Measurements from ENCODE around the gene STIM1.

STIM1 gene

DNA sequence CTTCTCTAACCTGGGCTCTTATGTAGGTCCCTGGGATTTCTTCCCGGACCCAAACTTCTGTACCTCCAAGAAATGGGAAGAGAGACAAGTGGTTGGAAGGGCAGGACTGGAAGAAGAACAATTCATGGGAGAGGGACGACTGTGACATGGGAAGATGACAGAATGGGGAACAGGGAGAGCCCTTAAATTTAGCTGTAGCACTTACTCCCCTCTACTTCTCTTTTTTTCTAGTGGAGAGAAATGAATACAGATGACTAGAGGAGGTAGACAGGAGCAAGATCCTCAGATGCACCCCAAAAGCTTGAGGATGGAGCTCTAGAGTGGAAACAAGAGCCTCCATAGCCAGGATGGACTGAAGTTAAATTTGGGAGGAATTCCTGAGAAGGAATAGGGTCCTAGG lies 17.0 kb upstream of the STIM1 start:
- H3K9me3 Mint-ChIP-seq = no peaks in the 10 kb centered on the region
- H3K36me3 Mint-ChIP-seq (ENCODE audit: low read depth) = peaks cover 58% of the 10 kb centered on the region
- H3K27me3 Mint-ChIP-seq = no peaks in the 10 kb centered on the region
- peaks cover 73% of the 10 kb centered on the region for H3K4me1 Mint-ChIP-seq (ENCODE audit: low read depth)
- H3K27ac Mint-ChIP-seq = peak overlapping the region; percentile 88
- H3K4me3 Mint-ChIP-seq = peak overlapping the region; percentile 89

DNA sequence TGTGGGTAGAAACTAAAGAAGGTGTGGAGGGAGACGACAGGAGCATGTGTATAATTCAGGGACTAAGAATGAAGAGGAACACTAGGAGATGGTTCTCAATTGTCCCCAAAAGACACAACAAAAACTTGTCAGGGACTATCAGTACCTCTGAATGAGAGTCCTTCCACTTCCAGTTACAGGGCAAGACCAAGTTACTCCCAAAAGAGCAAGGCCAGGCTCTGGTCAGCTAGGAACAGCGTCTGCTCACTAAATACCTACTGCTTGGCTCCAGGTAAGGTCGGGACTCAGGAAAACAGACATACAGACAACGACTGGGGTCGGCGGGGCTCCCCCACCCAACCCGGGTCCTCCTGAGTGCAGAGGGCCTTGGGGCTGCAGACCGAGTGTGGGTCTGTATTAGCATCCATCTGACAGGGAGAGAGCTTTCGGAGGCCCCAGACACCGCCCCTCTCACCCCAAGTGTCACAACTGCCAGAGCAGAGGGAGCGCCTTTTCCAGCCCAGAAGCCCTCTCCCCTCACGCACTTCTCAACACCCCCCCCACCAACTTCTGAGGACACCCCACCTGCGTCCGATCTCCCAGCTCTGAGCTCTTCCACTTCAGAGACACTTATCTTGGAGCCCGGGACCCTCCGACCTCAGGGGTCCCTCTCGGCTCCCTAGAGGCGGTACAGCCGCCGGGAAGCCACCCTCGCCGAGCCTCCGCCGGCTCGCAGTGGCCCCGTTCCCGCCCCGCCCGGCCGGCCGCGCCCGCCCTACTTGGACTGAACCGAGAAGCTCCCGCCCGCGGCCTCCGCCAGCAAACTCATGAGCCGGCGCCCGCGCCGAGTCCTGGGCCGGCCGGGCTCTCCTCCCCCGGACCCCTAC lies 15.2 kb upstream of the STIM1 start:
- Mint-ChIP-seq H3K27me3 (no peaks in the 10 kb centered on the region), H3K36me3 (ENCODE audit: low read depth) (peaks cover 41% of the 10 kb centered on the region), H3K4me3 (peak overlapping the region; percentile 89)

DNA sequence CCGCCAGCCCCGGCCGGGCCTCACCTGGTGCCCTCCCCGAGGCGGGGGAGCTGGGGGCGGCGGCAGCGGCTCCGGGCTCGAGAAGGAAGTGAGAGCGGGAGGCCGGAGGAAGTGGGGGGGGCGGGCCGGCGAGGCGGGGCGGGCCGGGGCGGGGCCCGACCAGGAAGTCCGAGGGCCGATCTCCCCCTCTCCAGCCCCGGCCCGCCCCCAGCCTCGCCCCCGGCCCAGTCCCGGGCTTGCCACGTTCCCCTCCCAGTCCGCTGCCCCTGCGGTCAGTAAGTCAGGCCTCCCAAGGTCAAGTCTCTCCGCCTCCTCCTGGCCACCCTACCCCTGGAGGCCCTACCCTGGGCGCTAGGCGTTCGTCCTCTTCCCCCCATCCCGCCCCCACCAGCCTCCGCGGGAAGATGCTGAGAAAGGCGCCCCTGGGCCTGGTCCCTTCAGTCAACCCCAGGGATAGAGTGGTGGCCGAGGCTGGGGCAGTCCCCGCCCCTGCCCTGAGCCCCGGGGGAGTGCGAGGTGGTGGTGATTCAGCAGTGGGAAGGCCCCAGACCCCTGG lies 14.5 kb upstream of the STIM1 start, which contains the start of gene RHOG:
RHOG (minus strand) TSS at position 90 of the 556 bp plus-strand sequence. CDS start 12,821 bp downstream, outside the sequence.
- H3K4me3 Mint-ChIP-seq = peak within 1 kb of the TSS; percentile 89
- peak within 1 kb of the TSS; percentile 90 for H3K27ac Mint-ChIP-seq
- H3K4me1 Mint-ChIP-seq (ENCODE audit: low read depth) = peaks cover 66% of the 10 kb centered on the region
- H3K36me3 Mint-ChIP-seq (ENCODE audit: low read depth) = peaks cover 34% of the 10 kb centered on the region
- H3K9me3 Mint-ChIP-seq = no peaks in the 10 kb centered on the region
- H3K27me3 Mint-ChIP-seq = no peaks in the 10 kb centered on the region

More for the DNA sequence above, 15.2 kb upstream of the STIM1 start:
- Mint-ChIP-seq H3K9me3 (no peaks in the 10 kb centered on the region), H3K27ac (peak overlapping the region; percentile 88), H3K4me1 (ENCODE audit: low read depth) (peaks cover 70% of the 10 kb centered on the region)

DNA sequence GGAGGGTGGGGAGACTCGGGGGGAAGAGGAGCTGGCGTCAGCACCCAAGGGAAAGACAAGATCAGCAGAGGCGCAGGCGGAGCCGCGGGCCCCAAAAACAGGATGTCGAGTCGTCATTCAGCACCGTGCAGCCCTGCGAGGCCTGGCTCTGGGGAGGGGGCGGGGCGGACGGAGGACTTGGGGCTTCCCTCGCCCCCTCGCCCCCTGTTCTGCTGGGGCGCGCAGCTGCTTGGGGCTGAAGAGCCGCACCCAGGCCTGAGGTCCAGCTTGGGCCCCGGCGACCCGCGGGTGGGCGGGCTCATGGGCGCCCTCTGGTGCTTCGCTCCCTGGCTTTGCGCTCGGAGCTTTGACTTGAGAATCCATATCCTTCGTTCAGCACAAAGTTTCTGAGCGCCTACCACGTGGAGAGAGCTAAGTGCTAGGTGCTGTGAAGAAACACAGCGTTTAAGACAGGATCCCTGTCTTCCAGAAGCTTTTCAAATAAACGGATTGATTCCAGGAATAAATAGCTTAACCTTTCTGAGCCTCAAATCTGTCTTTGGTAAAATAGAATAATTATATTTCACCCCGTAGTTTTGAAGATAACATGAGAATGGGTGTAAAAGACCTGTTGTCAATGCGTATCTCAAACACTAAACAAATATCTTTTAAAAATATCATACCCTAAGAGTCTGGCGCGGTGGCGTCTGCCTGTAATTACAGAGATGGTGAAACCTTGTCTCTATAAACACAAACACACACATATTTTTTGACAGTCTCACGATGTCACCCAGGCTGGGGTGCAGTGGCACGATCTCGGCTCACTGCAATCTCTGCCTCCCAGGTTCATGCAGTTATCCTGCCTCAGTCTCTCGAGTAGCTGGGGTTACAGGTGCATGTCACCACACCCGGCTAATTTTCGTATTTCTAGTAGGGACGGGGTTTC lies 13.8 kb upstream of the STIM1 start:
- Mint-ChIP-seq H3K9me3 (no peaks in the 10 kb centered on the region), H3K4me3 (peak overlapping the region; percentile 89), H3K27ac (peak overlapping the region; percentile 90), H3K36me3 (ENCODE audit: low read depth) (peaks cover 31% of the 10 kb centered on the region), H3K4me1 (ENCODE audit: low read depth) (peaks cover 60% of the 10 kb centered on the region), H3K27me3 (no peaks in the 10 kb centered on the region)

DNA sequence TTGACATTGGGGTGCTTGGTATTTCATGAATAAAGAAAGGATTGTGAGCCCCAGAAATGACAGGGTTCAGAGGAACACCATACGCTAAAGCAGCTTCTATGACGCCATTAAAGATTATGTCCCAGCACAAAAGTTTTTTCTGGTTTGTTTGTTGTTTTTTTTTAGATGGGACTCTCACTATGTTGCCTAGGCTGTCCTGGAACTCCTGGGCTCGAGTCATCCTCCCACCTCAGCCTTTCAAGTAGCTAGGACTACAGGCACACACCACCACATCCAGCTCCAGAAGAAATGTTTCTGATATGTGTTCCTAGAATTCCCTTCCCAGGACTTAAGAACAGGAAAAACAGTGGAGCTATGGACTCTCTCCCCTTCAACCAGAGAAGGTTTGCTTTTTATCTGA lies 12.1 kb upstream of the STIM1 start:
- Mint-ChIP-seq H3K27ac (peak overlapping the region; percentile 24), H3K4me1 (ENCODE audit: low read depth) (peaks cover 45% of the 10 kb centered on the region)

DNA sequence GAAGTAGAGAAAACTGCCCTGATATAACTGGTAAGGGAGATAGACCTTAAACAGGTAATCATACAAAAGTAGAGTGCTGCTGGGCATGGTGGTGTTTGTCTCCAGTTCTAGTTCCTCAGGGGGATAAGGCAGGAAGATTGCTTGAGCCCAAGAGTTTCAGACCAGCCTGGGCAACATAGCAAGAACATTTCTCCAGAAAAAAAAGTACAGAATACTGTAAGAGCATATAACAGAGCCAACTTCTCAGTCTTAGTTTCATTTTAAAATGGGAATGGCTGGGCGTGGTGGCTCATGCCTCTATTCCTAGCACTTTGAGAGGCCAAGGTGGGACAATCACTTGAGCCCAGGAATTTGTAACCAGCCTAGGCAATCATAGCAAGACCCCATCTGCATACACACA lies 10.2 kb upstream of the STIM1 start:
- H3K27me3 Mint-ChIP-seq = no peaks in the 10 kb centered on the region
- H3K4me1 Mint-ChIP-seq (ENCODE audit: low read depth) = peaks cover 46% of the 10 kb centered on the region
- no peak overlapping the region for H3K4me3 Mint-ChIP-seq
- H3K27ac Mint-ChIP-seq = no peak overlapping the region
- H3K9me3 Mint-ChIP-seq = no peaks in the 10 kb centered on the region
- H3K36me3 Mint-ChIP-seq (ENCODE audit: low read depth) = no peaks in the 10 kb centered on the region

More for the DNA sequence above, 12.1 kb upstream of the STIM1 start:
- peaks cover 18% of the 10 kb centered on the region for H3K36me3 Mint-ChIP-seq (ENCODE audit: low read depth)
- H3K9me3 Mint-ChIP-seq = no peaks in the 10 kb centered on the region
- no peaks in the 10 kb centered on the region for H3K27me3 Mint-ChIP-seq
- H3K4me3 Mint-ChIP-seq = no peak overlapping the region

DNA sequence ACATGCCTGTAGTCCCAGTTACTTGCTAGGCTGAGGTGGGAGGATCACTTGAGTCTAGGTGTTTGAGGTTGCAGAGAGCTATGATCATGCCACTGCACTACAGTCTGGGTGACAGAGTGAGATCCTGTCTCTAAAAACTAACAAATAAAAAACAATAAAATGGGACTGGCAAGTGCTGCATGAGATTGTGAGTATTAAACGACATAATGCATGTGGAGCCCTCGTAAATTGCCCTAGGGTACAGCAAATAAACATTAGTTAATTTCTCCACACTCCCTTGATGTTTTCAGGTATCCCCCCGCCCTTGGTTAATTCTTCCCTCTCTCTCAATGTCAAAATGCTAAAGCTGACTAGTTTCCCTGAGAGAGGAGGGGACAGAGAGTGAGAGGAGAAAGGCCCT lies 9.8 kb upstream of the STIM1 start:
- no peaks in the 10 kb centered on the region for H3K27me3 Mint-ChIP-seq
- H3K36me3 Mint-ChIP-seq (ENCODE audit: low read depth) = no peaks in the 10 kb centered on the region
- H3K27ac Mint-ChIP-seq = no peak overlapping the region
- H3K4me1 Mint-ChIP-seq (ENCODE audit: low read depth) = peaks cover 46% of the 10 kb centered on the region
- no peaks in the 10 kb centered on the region for H3K9me3 Mint-ChIP-seq
- H3K4me3 Mint-ChIP-seq = no peak overlapping the region

DNA sequence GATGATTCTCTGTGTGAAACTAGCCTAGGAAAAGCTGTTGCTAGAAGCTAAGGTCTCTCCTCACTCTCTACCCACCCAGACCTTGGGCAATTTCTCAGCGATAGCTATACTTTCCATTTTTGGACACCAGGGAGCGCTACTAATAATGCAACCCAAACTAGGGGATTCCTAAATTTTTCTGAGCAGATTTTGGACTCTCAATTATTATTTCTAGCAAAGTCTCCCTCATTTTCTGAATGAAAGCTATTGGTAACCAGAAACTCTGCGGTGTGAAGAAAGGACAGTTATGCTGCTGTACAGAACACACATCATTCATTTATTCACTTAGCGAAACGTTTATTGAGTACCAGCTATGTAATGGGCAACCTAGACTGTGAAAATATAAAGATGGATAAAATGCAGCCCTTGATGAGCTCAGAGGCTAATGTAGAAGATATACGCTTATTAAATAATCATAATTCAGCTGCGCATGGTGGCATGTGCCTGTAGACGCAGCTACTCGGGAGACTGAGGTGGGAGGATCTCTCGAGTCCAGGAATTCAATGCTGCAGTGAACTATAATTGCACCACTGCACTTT lies 6.1 kb upstream of the STIM1 start:
- no peaks in the 10 kb centered on the region for H3K9me3 Mint-ChIP-seq
- H3K4me3 Mint-ChIP-seq = no peak overlapping the region
- no peaks in the 10 kb centered on the region for H3K27me3 Mint-ChIP-seq
- peaks cover 45% of the 10 kb centered on the region for H3K4me1 Mint-ChIP-seq (ENCODE audit: low read depth)
- peak overlapping the region; percentile 8 for H3K27ac Mint-ChIP-seq
- H3K36me3 Mint-ChIP-seq (ENCODE audit: low read depth) = no peaks in the 10 kb centered on the region

DNA sequence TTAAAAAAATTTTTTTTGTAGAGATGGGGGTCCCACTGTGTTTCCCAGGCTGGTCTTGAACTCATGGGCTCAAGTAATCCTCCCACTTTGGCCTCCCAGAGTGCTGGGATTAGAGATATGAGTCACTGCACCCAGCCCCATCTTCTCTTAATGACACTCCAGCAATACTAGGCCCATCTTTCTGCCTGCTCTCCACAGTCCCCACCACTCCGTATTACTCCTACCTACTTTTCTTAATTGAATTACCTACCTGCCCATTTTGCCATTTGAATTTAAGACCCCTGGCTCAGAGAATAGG lies 2.0 kb upstream of the STIM1 start:
- Mint-ChIP-seq H3K9me3 (no peaks in the 10 kb centered on the region), H3K27ac (peak overlapping the region; percentile 98), H3K36me3 (ENCODE audit: low read depth) (no peaks in the 10 kb centered on the region), H3K27me3 (no peaks in the 10 kb centered on the region), H3K4me1 (ENCODE audit: low read depth) (peaks cover 57% of the 10 kb centered on the region), H3K4me3 (no peak overlapping the region)

DNA sequence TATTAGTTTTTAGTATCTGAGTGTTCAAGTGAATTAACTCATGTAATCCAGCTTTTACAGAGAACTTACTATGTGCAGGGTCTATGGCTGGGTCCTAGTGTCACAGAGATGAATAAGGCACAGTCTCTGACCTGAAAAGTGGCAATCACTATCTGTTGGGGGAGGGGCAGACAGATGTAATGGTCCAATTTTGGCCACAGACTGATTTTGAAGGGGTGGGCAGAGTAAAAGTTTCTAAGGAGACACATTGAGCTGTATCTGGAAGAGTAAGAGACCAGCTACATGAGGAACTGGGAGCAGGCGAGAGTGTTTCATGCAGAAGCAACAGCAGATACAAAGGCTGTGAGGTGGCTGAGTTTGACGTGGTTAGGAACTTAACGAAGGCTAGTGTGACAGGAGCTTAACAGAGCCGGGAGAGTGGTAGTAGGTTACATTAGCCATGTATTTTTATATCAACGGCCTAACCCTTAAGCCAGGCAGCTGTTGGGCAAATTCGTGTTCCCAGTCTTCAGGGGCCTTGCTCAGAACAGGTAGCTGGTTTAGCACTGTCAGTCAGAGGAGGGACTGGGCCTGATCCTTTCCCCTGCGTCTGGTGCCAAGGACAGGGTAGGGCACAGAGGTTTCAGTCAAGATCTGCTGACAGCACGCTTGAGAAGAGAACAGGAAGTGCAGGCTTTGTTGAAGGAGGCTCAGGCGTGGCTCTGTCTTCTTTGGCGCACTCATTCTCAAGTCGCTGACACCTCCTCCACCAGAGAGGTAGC lies 1.4 kb upstream of the STIM1 start:
- H3K4me1 Mint-ChIP-seq (ENCODE audit: low read depth) = peaks cover 57% of the 10 kb centered on the region
- H3K9me3 Mint-ChIP-seq = no peaks in the 10 kb centered on the region
- peak overlapping the region; percentile 85 for H3K4me3 Mint-ChIP-seq
- no peaks in the 10 kb centered on the region for H3K36me3 Mint-ChIP-seq (ENCODE audit: low read depth)
- H3K27ac Mint-ChIP-seq = peak overlapping the region; percentile 98
- no peaks in the 10 kb centered on the region for H3K27me3 Mint-ChIP-seq

DNA sequence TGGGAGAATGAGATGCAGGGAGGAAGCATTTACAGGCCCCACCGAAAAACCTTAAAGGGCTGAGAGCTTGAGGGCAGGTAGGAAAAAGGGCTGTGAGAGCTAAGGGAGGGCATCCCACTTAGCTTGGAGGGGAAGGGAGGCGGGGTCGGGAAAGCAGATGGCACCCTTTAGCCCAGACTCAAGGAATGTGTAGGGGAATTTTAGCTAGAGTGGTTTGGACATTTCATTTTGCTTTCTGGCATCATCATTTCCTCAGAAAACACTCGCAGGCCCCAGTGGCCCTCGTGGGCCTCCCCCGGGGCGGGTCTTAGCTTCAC lies 846 bp upstream of the STIM1 start:
- peaks cover 57% of the 10 kb centered on the region for H3K4me1 Mint-ChIP-seq (ENCODE audit: low read depth)
- H3K4me3 Mint-ChIP-seq = peak overlapping the region; percentile 85
- H3K27ac Mint-ChIP-seq = peak overlapping the region; percentile 98
- no peaks in the 10 kb centered on the region for H3K27me3 Mint-ChIP-seq
- no peaks in the 10 kb centered on the region for H3K36me3 Mint-ChIP-seq (ENCODE audit: low read depth)
- H3K9me3 Mint-ChIP-seq = no peaks in the 10 kb centered on the region

DNA sequence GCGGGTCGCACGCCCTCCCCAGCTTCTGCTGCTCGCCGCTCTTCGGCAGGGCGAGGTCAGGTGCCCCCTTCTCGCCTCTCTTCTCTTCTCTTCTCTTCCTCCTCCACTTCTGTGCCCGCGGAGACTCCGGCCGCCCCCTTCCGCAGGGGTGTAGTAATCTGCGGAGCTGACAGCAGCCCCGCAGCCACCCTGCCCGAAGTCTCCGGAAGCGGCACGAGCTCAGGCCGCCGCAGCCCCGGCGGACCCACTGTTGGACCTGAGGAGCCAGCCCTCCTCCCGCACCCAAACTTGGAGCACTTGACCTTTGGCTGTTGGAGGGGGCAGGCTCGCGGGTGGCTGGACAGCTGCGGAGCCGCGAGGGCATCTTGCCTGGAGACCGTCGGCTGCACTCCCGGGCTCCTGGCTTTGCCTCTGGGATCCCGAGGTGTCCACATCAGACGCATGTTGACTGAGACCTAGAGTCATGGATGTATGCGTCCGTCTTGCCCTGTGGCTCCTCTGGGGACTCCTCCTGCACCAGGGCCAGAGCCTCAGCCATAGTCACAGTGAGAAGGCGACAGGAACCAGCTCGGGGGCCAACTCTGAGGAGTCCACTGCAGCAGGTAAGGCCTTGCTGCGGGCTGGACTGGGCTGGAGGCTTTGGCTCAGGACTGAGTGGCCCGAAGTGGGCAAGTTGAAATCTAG lies 486 bp downstream of the STIM1 start:
- no peaks in the 10 kb centered on the region for H3K27me3 Mint-ChIP-seq
- H3K4me1 Mint-ChIP-seq (ENCODE audit: low read depth) = peaks cover 70% of the 10 kb centered on the region
- peaks cover 3% of the 10 kb centered on the region for H3K36me3 Mint-ChIP-seq (ENCODE audit: low read depth)
- peak overlapping the region; percentile 96 for H3K4me3 Mint-ChIP-seq
- H3K27ac Mint-ChIP-seq = peak overlapping the region; percentile 93
- no peaks in the 10 kb centered on the region for H3K9me3 Mint-ChIP-seq

DNA sequence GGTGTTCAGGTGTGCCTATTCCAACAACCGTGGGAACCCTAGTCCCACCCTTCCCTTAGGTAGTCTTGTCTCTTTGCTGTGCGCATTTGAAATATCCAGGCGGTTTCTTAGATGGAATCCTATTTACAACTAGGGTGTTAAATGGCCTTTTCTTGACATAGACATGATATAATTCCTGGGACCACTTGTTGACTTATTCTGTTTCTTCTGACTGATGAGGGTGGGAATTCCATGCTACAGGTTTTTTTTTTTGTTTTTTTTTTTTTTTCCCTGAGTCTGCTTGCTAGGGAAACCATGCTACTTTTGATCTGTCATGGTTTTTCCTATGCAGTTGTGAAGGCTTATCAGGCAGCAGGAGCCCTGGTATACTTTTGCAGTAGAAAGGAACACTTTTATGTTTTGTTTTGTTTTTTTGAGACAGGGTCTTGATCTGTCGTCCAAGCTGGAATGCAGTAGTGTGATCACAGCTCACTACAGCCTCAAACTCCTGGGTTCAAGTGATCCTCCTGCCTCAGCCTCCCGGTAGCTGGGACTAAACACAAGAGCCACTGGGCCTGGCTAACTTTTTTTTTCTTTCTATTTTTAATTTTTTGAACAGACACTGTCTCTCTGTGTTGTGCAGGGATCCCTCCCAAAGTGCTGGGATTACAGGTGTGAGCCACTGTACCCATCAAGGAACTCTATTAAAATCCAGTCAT lies 1.5 kb downstream of the STIM1 start:
- peak overlapping the region; percentile 96 for H3K4me3 Mint-ChIP-seq
- no peaks in the 10 kb centered on the region for H3K9me3 Mint-ChIP-seq
- peaks cover 81% of the 10 kb centered on the region for H3K4me1 Mint-ChIP-seq (ENCODE audit: low read depth)
- peaks cover 4% of the 10 kb centered on the region for H3K36me3 Mint-ChIP-seq (ENCODE audit: low read depth)
- H3K27me3 Mint-ChIP-seq = no peaks in the 10 kb centered on the region
- H3K27ac Mint-ChIP-seq = peak overlapping the region; percentile 93
